Activated T-helper 2 cell treated with anti-CD3 and anti-CD28 coated beads, Interferon-gamma antibody, Interleukin-2, Interleukin-4, amounts not matched to agents 10 μg/mL and 5 μg/mL and 100 μg/mL, durations not matched to agents 14 hours and 24 hours and 36 hours (primary cell): Measurements from ENCODE around the gene SULT1B1. TPM values are rescaled to one million over a fixed set of nuclear protein-coding genes. Genes with fewer than 3 reads are reported as not detected.

Source experiments
- DNase-seq: peaks from one replicate; pipeline ENCODE4 v3.0.0; 2021; ENCODE audit warnings: low spot score
- H3K27ac Mint-ChIP-seq: one replicate; pipeline ENCODE4 v1.8.0; 2021; ENCODE audit warnings: mixed read lengths
- H3K27me3 Mint-ChIP-seq: one replicate; pipeline ENCODE4 v1.8.0; 2021; ENCODE audit warnings: low read depth, mixed read lengths
- H3K36me3 Mint-ChIP-seq: one replicate; pipeline ENCODE4 v1.8.0; 2021; ENCODE audit warnings: low read depth, mixed read lengths
- H3K4me1 Mint-ChIP-seq: one replicate; pipeline ENCODE4 v1.8.0; 2021; ENCODE audit warnings: low read depth, mixed read lengths
- H3K4me3 Mint-ChIP-seq: one replicate; pipeline ENCODE4 v1.8.0; 2021; ENCODE audit warnings: low read depth, mild to moderate bottlenecking, moderate library complexity, mixed read lengths
- H3K9me3 Mint-ChIP-seq: one replicate; pipeline ENCODE4 v1.8.0; 2021; ENCODE audit warnings: mixed read lengths
- intact Hi-C: fragments of 100-400 bp; cut with micrococcal nuclease; formaldehyde crosslinking; loops from one replicate; pipeline ENCODE4 v1.15.1; 2023
- total RNA-seq: library from RNA; stranded (reverse); gene quantifications from 2 replicates; pipeline ENCODE4 v1.2.3, GENCODE V29; 2022

Gene SULT1B1
- total RNA-seq, 1 donor from 2014 or later = 0.25 TPM

GRCh38 chr4:69714086-69714485 lies 46.3 kb downstream of the SULT1B1 start:
- intact Hi-C loops = no loop called here
- Mint-ChIP-seq H3K27ac (no peak overlapping the region), H3K4me1 (no peaks in the 10 kb centered on the region), H3K9me3 (peaks cover 5% of the 10 kb centered on the region), H3K27me3 (no peaks in the 10 kb centered on the region), H3K36me3 (no peaks in the 10 kb centered on the region), H3K4me3 (no peak overlapping the region)
- DNase-seq = no peak

GRCh38 chr4:69713593-69713992 lies 46.8 kb downstream of the SULT1B1 start:
- Mint-ChIP-seq H3K27me3 (no peaks in the 10 kb centered on the region), H3K4me3 (no peak overlapping the region), H3K9me3 (peaks cover 5% of the 10 kb centered on the region), H3K4me1 (no peaks in the 10 kb centered on the region), H3K36me3 (no peaks in the 10 kb centered on the region), H3K27ac (no peak overlapping the region)
- no peak for DNase-seq
- intact Hi-C loops = no loop called here

GRCh38 chr4:69710580-69710979 lies 49.8 kb downstream of the SULT1B1 start:
- intact Hi-C loops = no loop called here

GRCh38 chr4:69708211-69708610 lies 52.2 kb downstream of the SULT1B1 start:
- peaks cover 5% of the 10 kb centered on the region for H3K9me3 Mint-ChIP-seq
- intact Hi-C loops = no loop called here
- H3K4me1 Mint-ChIP-seq = peaks cover 2% of the 10 kb centered on the region
- no peak overlapping the region for H3K27ac Mint-ChIP-seq
- H3K27me3 Mint-ChIP-seq = no peaks in the 10 kb centered on the region
- H3K36me3 Mint-ChIP-seq = no peaks in the 10 kb centered on the region
- DNase-seq = no peak
- H3K4me3 Mint-ChIP-seq = no peak overlapping the region

More at GRCh38 chr4:69710580-69710979, 49.8 kb downstream of the SULT1B1 start:
- H3K36me3 Mint-ChIP-seq = no peaks in the 10 kb centered on the region
- peaks cover 5% of the 10 kb centered on the region for H3K9me3 Mint-ChIP-seq
- H3K27ac Mint-ChIP-seq = no peak overlapping the region
- H3K4me3 Mint-ChIP-seq = no peak overlapping the region
- peaks cover 2% of the 10 kb centered on the region for H3K4me1 Mint-ChIP-seq
- no peak for DNase-seq
- H3K27me3 Mint-ChIP-seq = no peaks in the 10 kb centered on the region

GRCh38 chr4:69707807-69708206 lies 52.6 kb downstream of the SULT1B1 start:
- intact Hi-C loops = no loop called here
- no peak for DNase-seq
- Mint-ChIP-seq H3K27me3 (no peaks in the 10 kb centered on the region), H3K4me1 (peaks cover 2% of the 10 kb centered on the region), H3K27ac (no peak overlapping the region), H3K9me3 (peaks cover 5% of the 10 kb centered on the region), H3K4me3 (no peak overlapping the region), H3K36me3 (no peaks in the 10 kb centered on the region)

- Mint-ChIP-seq H3K27me3 (no peaks in the 10 kb centered on the region), H3K9me3 (no peaks in the 10 kb centered on the region), H3K36me3 (no peaks in the 10 kb centered on the region), H3K4me3 (no peak overlapping the region), H3K27ac (no peak overlapping the region), H3K4me1 (no peaks in the 10 kb centered on the region)
- intact Hi-C loops = no loop called here
- DNase-seq = no peak
Observed at GRCh38 chr4:69702201-69702600, 58.2 kb downstream of the SULT1B1 start.

- H3K9me3 Mint-ChIP-seq = no peaks in the 10 kb centered on the region
- H3K36me3 Mint-ChIP-seq = no peaks in the 10 kb centered on the region
- intact Hi-C loops = no loop called here
- H3K4me3 Mint-ChIP-seq = no peak overlapping the region
- no peak for DNase-seq
- H3K4me1 Mint-ChIP-seq = no peaks in the 10 kb centered on the region
- no peak overlapping the region for H3K27ac Mint-ChIP-seq
- no peaks in the 10 kb centered on the region for H3K27me3 Mint-ChIP-seq
Observed at GRCh38 chr4:69701696-69702095, 58.7 kb downstream of the SULT1B1 start.

GRCh38 chr4:69697536-69698242 lies 62.7 kb downstream of the SULT1B1 start:
- Mint-ChIP-seq H3K27me3 (no peaks in the 10 kb centered on the region), H3K27ac (no peak overlapping the region), H3K4me1 (no peaks in the 10 kb centered on the region), H3K36me3 (no peaks in the 10 kb centered on the region), H3K9me3 (no peaks in the 10 kb centered on the region), H3K4me3 (no peak overlapping the region)
- DNase-seq = no peak
- intact Hi-C loops = no loop called here

GRCh38 chr4:69689599-69689998 lies 70.8 kb downstream of the SULT1B1 start:
- Mint-ChIP-seq H3K4me3 (no peak overlapping the region), H3K4me1 (peaks cover 1% of the 10 kb centered on the region), H3K9me3 (no peaks in the 10 kb centered on the region), H3K36me3 (no peaks in the 10 kb centered on the region), H3K27me3 (no peaks in the 10 kb centered on the region), H3K27ac (no peak overlapping the region)
- no peak for DNase-seq
- intact Hi-C loops = loop anchor here (1.0 to 2.0 kb wide), 4 partner anchors 134 to 815 kb away; no protein-coding TSS in a partner anchor

GRCh38 chr4:69684804-69685203 lies 75.6 kb downstream of the SULT1B1 start:
- intact Hi-C loops = no loop called here

More at GRCh38 chr4:69684804-69685203, 75.6 kb downstream of the SULT1B1 start:
- no peaks in the 10 kb centered on the region for H3K9me3 Mint-ChIP-seq
- H3K27me3 Mint-ChIP-seq = no peaks in the 10 kb centered on the region
- H3K36me3 Mint-ChIP-seq = no peaks in the 10 kb centered on the region
- H3K4me3 Mint-ChIP-seq = no peak overlapping the region
- no peak overlapping the region for H3K27ac Mint-ChIP-seq
- no peak for DNase-seq
- peaks cover 1% of the 10 kb centered on the region for H3K4me1 Mint-ChIP-seq

Other genes with a start within 250 kb of the SULT1B1 start
- gene UGT2A2, start 121.0 kb downstream of the SULT1B1 start, total RNA-seq = not detected in 2 replicates
- gene UGT2A1, start 107.4 kb downstream of the SULT1B1 start, total RNA-seq = not detected in 2 replicates
- gene SULT1E1, start 99.5 kb upstream of the SULT1B1 start, total RNA-seq = not detected in 2 replicates
- gene CSN1S1, start 170.4 kb upstream of the SULT1B1 start, total RNA-seq = not detected in 2 replicates
- not detected in 2 replicates for gene CSN2, start 205.1 kb upstream of the SULT1B1 start, total RNA-seq
- gene STATH, start 235.3 kb upstream of the SULT1B1 start, total RNA-seq = not detected in 2 replicates